NCI-H774 (cell line): ENCODE results near the gene SLC1A3.
"Not testable (repeated sequence)": the region's sequence is repeated elsewhere in the genome, so short reads cannot be mapped to it uniquely, and the experiment has no call there.

ENCODE experiments used
- DNase-seq: peaks from one replicate; lab custom pipeline; 2025; lab: John Stamatoyannopoulos, UW

Gene SLC1A3

DNA sequence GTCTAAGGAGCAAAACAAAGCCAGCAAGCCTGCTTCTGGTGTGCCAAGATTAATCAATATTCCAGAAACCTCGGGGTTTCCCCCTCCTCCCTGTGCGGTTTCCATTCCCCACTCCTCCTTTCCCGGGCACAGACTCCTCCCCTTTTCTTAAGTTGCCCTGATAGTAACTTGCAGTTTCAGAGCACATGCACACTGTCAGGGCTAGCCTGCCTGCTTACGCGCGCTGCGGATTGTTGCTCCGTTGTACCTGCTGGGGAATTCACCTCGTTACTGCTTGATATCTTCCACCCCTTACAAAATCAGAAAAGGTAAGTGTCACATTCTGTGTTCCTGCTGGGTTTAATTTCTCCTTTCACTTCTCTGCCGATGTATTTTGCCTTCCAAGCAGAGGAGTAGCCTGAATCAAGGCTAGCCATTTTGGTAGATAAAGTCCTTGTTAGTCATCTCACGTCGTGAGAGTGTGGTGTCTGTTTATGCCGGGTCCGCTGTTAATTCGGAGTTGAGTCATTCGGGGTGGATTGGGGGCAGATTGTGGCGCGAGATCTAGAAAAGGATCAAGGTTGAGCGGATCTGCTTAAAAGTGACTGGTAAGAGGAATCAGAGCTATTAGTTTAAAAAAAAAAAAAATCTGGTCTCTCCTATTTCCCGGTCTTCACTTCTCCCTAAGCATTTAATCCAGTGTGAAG lies at the start of gene SLC1A3:
TSS of gene SLC1A3 (plus strand) at position 179 of the 686 bp plus-strand sequence. CDS start 1,818 bp downstream, outside the sequence.
- no peak for DNase-seq

DNA sequence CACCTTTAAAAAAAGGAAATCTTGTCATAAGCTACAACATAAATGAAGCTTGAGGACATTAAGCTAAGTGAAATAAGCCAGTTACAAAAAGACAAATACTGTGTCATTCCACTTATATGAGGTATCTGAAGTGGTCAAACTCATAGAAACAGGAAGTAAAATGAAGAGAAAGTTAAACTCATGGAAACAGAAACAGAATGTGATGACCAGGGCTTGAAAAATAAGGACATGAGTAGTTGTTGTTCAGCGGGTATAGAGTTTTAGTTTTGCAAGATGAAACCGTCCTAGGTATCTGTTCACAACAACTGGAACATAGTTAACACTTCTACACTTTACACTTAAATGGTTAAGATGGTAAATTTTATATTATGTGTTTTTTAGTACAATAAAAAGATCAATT lies 47.8 kb upstream of the SLC1A3 start:
- no peak for DNase-seq

DNA sequence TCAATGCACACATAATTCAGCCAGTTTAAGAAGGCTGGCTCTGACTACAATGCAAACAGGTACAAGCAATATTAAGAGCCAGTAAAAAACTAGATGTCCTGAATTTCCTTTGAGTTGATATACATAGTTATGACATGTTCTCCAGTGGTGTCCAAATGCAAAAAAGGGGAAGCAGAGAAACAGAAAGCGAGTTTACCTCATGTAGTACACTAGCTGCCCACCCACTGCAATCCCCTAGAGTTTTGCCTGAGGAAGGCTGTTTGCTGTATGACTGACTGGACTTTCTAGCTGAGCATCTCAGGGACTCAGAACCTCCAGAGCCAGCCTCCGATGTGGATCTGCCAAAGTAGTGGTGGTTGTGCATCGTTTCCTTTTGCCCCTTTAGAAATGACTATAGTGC lies 44.8 kb upstream of the SLC1A3 start:
- no peak for DNase-seq

DNA sequence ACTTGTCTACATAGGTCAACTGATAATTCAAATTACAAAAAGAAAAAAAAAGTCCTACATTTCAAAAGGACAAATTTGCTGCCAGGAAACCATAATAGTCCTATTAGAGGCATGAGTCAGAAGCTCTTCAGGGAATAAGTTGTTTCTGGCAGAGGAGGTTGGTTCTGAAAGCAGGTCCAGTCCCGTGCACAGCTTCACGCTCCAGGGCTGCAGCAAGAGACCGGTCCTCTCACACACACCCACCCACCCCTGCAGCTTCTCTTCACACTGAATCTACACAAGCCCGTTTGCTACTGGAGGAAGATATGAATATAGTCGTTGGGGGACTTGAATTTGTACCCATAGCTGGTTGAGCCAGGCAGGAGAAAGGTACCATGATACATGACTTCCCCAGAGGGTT lies 36.9 kb upstream of the SLC1A3 start:
- DNase-seq = no peak

DNA sequence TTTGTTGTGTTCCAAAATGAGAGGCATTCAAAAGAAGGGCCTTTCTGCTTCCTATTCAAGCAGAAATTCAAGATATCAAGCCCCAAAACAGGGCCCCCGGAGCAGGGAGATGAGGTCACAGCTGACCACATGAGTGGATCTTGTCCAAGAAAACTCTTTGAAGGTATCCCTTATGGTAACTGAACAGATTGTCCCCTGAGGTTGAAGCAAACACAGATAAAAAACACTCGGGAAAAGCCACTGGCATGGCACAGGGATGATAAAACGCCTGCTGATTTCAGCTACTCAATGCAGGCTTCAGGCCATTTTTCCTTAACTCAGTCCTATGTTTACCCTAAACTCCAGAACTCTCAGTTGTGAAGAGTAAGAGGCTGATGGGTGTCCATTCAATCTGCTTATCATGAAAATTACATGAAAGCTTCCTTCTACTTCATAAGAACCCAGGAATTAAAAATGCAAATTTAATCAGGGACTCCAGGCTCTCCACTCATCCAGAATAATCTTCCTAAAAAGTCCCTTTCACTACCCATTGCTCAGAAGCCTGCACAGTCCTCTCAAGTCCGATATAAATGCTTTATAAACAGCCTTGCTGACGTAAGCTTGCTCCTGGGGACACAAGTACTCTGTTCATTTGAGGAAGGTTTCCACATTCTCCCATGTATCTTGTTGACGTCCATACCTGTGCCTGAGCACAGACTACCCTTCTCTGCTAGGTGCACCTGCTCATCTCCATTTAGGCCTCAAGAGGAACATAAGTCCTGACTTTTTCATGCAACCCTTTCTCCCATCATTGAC lies 35.9 kb upstream of the SLC1A3 start:
- no peak for DNase-seq

DNA sequence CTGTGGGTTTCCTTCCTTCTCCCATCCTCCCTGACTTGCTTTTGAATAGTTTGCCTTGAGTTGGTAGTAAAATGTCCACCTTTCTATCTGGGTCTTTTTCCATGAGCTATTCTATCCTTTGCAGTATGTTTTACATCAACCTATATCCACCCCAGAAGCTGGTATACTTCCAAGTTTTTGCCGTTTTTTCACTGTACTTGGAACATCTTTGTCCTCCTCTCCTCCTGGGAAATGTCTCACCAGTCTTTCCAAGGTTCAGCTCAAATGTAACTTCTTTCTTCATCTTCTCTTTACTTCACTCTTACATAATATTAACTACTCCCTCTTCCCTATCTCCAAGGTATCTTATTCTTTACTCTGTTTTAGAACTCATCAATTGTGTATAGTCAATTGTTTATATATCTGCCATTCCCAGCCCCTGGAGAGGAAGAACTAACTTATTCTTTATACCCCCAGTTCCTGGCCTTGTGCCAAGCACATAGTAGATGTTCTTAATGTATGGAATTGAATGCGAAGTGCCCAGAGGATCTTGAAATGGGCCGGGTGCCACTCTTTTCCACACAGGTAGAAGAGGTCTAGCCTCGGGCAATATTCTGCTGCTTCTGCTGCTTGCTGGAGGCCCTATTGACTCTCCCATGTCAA lies 34.9 kb upstream of the SLC1A3 start:
- DNase-seq = no peak

DNA sequence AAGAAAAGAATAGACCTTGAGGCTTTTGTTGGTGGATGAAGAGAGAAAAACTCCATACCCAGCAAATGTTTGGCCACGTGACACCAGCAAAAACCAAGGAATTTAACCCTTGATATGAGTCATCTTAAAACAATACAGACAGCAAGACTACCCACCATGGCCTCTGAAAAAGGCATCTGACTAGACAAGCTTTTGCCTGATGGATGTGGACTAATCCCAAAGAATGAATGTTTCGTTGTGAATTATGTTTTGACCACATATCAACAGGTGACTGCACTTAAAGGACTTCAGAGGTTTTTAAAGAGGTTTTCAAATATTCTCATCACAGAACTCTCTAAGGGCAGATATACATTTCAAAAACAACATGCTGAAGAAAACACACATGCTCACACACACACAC lies 33.0 kb upstream of the SLC1A3 start:
- DNase-seq = no peak

DNA sequence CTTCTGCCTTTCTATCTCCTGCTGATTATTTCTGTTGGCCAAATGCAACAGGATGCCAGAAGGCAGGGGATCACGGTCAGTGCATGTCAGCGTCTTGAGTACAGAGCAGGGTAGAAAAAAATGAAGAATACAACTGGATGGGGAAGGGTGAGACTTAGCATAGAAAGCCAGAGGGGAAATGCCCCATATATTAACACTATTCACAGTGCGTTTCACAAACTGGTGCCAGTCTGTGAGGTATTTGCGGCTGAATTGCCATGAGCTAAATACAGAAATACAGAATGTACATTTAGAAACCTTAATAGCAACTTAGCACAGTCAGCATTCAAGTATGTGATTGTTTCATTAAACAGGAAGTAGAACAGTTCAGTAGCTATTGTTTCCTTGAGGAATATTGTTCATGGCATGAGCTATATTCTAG lies 31.0 kb upstream of the SLC1A3 start:
- no peak for DNase-seq

DNA sequence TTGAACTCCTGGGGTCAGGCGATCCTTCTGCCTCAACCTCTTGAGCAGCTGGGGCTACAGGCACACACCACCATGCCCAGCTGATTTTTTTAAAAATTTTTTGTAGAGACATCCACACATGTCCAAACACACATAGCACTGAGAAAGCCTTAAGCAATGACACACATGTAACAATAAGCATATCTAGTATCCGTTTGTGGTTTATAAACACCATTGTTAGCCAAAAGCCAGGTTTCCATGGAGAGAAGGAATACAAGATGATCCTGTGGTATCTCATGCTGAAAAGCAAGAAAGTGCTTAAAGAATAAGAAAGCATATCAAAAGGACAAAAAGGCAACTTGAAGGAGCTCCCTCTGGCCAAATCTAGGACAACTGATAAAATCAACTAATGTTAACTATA lies 29.7 kb upstream of the SLC1A3 start:
- DNase-seq = no peak

DNA sequence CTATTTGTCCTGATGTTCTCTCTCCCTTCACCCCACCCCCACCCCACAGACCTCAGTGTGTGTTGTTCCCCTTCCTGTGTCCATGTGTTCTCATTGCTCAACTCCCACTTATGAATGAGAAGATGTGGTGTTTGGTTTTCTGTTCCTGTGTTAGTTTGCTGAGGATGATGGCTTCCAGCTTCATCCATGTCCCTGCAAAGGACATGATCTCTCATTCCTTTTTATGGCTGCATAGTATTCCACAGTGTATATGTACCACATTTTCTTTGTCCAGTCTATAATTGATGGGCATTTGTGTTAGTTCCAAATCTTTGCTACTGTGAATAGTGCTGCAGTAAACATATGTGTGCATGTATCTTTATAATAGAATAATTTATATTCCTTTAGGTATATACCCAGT lies 26.5 kb upstream of the SLC1A3 start:
- DNase-seq = not testable (repeated sequence)

DNA sequence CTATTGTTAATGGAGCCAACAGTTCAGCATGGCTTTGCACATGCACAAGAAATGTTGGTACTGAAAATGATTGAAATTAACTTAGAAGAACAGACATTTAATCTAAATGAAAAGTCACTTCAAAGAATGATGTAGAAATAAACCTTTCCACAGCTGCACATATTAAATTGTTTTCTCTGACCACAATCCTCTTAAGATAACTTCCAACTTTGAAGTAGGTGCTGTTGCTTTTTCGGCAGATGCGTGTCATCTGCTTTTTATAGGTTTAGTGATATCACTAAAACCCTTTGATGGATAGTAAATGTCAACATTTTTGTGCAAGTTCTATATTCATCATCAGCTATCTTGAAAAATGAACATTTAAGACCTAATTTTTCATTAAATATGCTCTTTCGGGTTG lies 25.3 kb upstream of the SLC1A3 start:
- no peak for DNase-seq

DNA sequence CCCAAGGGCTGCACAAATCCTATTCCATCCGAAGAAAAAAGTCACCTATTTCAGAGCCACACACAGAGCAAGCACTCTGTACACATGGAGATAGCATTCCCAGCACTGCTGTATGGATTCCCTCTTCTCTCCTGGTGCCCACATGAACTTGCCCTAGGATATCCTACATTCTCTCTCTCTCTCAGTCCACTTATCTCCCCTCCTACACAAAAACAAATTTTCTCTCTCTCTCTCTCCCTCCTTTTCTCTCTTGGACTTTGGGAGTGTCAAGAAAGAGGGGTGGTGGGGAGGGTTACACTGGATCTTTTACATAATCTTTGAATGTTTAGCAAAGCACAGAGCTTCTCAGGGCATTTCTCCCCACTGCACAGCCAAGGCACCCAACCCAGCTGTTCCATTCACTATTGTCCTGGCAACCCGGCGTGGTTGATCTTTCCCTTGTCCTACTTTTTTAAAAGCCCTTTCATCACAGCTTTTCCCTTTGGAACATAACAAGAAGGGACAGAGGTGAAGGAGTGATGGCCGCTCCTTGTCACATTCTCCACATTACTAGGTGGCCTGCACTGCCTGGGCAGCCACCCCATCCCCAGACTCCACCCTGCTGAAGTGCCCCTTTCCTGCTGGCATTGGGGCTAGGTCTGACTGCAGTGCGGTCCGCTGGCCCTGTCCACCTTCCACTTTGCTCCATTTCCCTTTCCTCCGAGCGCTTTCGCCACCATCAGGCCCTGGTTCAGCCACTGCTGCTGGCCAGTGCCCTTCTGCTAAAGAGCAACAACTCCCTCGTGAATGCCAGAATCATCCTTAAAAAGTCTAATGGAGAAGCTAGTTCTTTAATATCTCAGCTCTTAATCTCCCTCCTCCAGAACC lies 22.2 kb upstream of the SLC1A3 start:
- no peak for DNase-seq

DNA sequence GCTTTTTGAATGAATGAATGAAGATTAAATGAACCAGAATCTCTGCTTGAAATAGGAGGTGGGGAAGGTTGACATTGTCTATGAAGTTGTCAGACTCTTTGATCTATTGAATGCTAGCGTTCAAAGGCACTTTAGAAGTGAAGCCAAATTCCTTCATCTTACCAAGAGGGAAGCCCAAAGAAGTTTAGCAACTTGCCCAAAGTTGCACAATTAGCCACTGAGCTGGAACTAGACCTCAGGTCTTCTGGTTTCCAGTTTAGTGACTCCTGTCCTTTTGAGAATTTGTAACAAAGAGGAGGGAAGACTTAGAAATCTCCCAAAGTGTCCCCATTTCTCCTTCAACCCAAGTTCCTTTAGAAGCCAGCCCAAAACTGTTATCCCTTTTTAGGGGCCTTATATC lies 20.7 kb upstream of the SLC1A3 start:
- no peak for DNase-seq

DNA sequence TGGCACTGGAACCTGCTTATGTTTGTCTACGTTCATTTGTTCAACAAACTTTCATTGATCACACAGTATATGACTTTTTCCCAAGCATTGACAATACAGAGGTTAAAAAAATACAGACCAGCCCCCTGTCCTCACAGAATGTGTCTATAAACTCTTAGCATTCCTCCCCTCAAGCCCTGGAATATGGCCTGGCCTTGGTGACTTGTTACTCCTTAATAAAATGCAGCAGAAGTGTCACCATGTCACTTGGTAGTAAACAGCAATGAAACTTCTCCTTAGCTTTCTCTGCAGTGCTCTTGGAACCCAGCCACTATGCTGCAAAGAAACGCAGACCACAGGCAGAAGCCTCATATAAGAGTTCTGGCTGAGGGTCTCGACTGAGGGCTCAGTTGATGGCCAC lies 19.1 kb upstream of the SLC1A3 start:
- DNase-seq = no peak

DNA sequence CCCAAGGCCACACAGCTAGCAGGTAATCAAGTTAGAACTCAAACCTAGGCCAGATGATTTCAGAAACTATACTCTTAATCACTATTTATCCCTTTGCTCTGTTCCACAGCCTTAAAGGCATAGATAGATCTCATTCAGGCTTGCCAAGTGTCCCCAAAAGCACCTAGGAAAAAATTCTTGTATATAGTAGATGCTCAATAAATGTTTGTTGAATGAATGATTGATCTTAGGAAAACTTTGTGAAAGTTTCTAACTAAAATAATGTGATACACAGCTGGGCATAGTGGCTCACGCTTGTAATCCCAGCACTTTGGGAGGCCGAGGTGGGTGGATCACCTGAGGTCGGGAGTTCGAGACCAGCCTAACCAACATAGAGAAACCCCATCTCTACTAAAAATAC lies 16.7 kb upstream of the SLC1A3 start:
- DNase-seq = not testable (repeated sequence)

DNA sequence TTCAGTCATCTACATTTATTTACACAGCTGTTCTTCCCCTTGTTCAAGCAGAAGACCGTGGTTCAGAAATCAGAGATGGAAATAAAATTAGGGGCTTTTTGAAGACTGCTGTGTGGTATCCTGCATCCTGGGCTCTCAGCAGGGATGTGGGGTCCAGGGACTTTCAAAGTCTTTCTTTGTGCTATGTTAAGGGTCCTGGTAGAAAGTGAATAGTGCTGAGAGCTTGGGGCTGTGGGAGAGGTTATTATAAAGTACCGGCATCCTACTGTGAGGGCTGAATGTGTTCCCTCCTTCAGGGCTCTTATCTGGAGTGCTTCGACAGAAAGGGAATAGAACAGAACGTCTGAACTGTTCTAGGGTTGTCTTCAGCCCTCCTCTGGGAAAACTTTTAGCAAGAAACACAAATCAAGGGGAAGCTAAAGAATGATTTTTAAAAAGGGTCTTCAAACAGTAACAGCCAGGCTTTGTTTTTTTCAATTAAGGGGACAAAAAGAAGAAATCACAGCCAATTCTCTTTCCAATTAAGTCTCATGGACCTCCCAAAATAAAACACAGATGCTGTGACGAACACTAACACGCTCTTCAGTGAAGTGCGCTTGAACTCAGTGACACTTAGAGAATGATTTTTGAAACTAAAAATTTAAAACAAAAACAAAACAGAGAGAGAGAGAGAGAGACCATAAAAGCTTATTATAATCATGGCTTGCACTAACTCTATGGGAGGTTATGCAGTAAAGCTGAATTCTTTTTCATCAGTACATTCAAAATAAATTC lies 15.7 kb upstream of the SLC1A3 start:
- no peak for DNase-seq

DNA sequence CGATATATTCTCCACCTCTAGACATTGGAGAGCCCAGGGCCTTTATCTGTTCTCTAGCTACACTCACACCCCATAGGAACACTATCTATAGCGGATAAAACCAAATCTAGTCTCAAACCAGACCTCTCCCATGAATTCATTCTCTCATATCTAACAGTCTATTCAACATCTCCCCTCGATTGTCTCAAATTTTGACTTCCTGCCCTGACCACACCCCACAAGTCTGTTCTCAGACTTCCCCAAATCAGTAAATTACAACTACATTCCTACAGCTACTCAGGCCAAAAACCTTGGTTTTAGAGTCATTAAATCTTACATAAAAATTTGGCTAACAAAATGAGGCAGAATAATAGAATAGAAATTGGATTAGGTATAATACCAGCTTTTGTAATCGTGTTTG lies 12.5 kb upstream of the SLC1A3 start:
- no peak for DNase-seq

DNA sequence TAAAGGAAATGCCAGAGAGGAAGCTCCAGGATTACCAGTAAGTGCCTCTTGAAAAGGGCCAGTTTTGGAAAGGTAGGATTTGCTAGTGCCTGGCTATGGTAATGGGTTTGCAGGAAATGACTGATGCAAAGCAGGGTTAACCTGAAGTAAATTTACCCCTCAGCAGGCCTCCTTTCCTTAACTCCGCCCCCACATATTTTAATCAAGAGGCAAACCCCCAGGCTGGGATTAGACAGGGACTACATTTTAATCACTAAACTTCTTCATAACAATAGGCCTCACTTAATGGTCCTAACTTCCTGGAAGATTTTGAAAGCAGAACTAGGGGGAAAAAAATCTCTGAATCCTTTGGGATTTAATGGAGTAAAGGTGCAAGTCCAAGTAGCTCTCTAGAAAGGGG lies 10.2 kb upstream of the SLC1A3 start:
- DNase-seq = no peak

DNA sequence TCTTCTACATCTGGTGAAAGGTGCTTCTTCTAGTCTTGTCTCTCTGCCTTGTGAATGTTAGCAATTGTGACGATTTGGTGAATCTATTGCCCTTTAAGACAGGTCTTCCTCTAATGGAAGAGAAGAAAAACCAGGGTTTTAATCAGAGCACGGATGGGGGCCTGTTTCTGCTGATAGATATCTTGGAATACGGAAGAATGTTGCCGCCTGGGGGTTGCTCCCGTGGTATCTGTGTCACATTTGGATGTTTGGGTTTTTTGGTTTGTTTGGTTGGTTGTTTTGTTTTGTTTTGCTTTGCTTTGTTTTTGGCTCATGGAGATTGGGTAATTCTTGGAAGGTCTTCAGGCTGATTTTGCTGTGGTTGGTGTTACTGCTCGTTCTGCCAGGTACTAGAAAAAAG lies 9.7 kb upstream of the SLC1A3 start:
- DNase-seq = no peak

DNA sequence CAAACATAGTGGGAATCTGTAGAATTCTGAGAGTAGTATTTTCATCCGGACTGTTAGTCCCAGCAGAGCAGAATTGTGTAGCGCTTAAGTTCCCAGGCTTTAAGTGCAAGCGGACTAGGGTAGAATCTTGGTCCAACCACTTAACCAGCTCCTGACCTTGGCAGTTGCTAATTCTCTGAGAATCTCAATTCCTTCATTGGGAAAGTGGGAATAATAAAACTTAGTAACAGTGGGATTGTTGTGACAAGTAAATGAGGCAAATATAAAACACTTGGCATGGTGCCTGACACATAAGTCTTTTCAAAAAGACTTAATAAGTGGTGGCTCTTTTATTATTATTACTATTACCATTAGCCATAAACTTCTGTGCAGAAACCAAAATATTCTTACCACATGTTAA lies 8.4 kb upstream of the SLC1A3 start:
- DNase-seq = no peak

DNA sequence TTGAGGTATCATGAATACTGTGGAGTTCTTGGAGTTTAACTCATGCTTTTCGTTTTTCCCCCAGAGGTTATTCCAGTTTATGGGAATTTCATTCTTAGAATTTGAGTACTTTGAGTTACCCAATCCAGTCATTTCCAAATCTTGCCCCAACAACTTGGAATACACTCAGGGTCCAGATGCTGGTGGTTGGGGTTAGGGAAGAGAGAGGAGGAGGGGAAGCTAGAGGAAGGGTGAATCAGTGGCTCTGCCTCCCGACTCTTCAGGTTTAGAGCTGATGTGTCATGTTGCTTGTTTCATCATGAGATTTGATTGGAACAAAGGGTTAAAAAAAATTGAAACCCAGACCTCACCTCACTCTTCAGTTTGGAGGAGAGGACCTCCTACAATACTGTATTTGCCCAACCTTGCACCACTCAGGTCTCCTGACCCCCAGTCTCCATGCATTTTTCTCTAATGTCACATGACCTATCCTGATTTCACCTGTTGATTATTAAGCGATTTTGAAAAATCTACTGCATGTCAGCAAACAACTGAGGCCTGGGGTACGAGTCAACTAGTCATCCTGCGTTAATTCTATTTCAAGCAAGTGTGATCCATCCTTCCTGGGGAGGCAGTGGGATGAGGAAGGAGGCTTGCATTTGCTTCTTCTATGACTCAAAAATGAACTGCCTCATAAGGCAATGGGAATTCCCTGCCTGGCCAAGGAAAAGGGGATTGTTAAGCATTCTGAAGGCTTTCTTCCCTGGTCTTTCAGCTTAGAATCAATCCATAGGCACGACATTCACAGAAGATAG lies 6.2 kb upstream of the SLC1A3 start:
- DNase-seq = no peak
